Lower lobe of right lung (tissue), 2 donors: ENCODE measurements around the gene SPATA31D4. TPM values are rescaled to one million over a fixed set of nuclear protein-coding genes. Genes with fewer than 3 reads are reported as not detected.

ENCODE experiments used
- ATAC-seq, 2 donors: fragments of 200-7000 bp; cut with Tn5 transposase; one replicate each; pipeline ENCODE4 v1.9.1; 2020 to 2022; ENCODE audit warnings: mild to moderate bottlenecking in 2 of 2, moderate library complexity in 2 of 2
- DNase-seq: peaks from one replicate; pipeline ENCODE4 v3.0.0-alpha.2; 2020
- H3K27ac ChIP-seq: fragments of 200-600 bp; one replicate; pipeline ENCODE4 v1.8.0; 2022
- H3K27me3 ChIP-seq: fragments of 200-600 bp; one replicate; pipeline ENCODE4 v1.8.0; 2022; ENCODE audit warnings: low read depth
- H3K36me3 ChIP-seq: fragments of 200-600 bp; one replicate; pipeline ENCODE4 v1.8.0; 2022; ENCODE audit warnings: mild to moderate bottlenecking
- H3K4me1 ChIP-seq: fragments of 200-600 bp; one replicate; pipeline ENCODE4 v1.8.0; 2022
- H3K4me3 ChIP-seq: fragments of 200-600 bp; one replicate; pipeline ENCODE4 v1.8.0; 2022; ENCODE audit warnings: mild to moderate bottlenecking
- H3K9me3 ChIP-seq: fragments of 200-600 bp; one replicate; pipeline ENCODE4 v1.8.0; 2022
- intact Hi-C: fragments of 100-400 bp; cut with DNase I; formaldehyde crosslinking; loops from one replicate; pipeline ENCODE4 v1.11.0; 2022
- total RNA-seq: library from RNA; stranded (reverse); fragmentation: NEBNext Ultra II Directional; extraction: Animal tissue kit (Norgen Biotek cat#: 25700); gene quantifications from one replicate; pipeline ENCODE4 v1.2.1, GENCODE V29; 2021
- TF ChIP-seq, protein P1 (sequence below): fragments of 200-600 bp; IDR thresholded peaks from one replicate; pipeline ENCODE4 v1.8.0; 2022; ENCODE audit warnings: antibody characterized with exemption, mild to moderate bottlenecking
- donor health status: DM: no; HTN: yes; CAD: no; lungs with severe emphysema.

Gene SPATA31D4
- total RNA-seq, 1 donor from 2014 or later, result not detected

DNA sequence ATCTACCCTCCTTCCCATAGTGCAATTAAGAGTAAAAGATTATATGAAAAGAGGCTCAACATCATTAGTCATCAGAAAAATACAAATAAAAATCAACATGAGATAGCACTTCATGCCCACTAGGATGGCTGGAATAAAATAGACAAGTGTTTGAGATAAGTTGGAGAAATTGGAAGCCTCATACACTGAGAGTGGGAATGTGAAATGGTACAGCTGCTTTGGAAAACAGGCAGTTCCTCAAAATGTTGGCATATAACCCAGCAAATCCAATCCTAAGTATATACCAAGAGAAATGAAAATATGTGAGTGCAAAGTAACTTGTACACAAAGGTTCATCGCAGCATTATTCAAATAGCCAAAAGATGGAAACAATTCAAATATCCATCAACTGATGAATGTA lies 24.9 kb downstream of the SPATA31D4 start:
- ATAC-seq, result no peak
- Histone ChIP-seq H3K4me3 (no peak overlapping the region), H3K27ac (no peak overlapping the region), H3K27me3 (no peaks in the 10 kb centered on the region), H3K4me1 (no peaks in the 10 kb centered on the region), H3K36me3 (no peaks in the 10 kb centered on the region), H3K9me3 (peaks cover 15% of the 10 kb centered on the region)
- intact Hi-C loops, result no loop called here
- TF ChIP-seq, protein P1, sequence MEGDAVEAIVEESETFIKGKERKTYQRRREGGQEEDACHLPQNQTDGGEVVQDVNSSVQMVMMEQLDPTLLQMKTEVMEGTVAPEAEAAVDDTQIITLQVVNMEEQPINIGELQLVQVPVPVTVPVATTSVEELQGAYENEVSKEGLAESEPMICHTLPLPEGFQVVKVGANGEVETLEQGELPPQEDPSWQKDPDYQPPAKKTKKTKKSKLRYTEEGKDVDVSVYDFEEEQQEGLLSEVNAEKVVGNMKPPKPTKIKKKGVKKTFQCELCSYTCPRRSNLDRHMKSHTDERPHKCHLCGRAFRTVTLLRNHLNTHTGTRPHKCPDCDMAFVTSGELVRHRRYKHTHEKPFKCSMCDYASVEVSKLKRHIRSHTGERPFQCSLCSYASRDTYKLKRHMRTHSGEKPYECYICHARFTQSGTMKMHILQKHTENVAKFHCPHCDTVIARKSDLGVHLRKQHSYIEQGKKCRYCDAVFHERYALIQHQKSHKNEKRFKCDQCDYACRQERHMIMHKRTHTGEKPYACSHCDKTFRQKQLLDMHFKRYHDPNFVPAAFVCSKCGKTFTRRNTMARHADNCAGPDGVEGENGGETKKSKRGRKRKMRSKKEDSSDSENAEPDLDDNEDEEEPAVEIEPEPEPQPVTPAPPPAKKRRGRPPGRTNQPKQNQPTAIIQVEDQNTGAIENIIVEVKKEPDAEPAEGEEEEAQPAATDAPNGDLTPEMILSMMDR, result no peak
- no peak for DNase-seq

DNA sequence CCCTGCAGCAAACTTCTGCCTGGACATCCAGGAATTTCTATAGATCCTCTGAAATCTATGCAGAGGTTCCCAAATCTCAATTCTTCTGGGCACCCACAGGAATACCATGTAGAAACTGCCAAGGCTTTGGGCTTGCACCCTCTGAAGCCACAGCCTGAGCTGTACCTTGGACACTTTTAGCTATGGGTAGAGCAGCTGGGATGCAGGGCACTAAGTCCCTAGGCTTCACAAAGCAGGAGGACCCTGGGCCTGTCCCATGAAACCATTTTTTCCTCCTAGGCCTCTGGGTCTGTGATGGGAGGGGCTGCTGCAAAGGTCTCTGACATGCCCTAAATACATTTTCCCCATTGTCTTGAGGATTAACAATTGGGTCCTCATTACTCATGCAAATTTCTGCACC lies 27.4 kb downstream of the SPATA31D4 start:
- no peaks in the 10 kb centered on the region for H3K27me3 ChIP-seq
- no peaks in the 10 kb centered on the region for H3K36me3 ChIP-seq
- peaks cover 15% of the 10 kb centered on the region for H3K9me3 ChIP-seq
- no peak overlapping the region for H3K4me3 ChIP-seq
- H3K27ac ChIP-seq, result no peak overlapping the region
- intact Hi-C loops, result no loop called here
- DNase-seq (no peak), ATAC-seq (no peak)
- no peaks in the 10 kb centered on the region for H3K4me1 ChIP-seq
- TF ChIP-seq, protein P1, result no peak

DNA sequence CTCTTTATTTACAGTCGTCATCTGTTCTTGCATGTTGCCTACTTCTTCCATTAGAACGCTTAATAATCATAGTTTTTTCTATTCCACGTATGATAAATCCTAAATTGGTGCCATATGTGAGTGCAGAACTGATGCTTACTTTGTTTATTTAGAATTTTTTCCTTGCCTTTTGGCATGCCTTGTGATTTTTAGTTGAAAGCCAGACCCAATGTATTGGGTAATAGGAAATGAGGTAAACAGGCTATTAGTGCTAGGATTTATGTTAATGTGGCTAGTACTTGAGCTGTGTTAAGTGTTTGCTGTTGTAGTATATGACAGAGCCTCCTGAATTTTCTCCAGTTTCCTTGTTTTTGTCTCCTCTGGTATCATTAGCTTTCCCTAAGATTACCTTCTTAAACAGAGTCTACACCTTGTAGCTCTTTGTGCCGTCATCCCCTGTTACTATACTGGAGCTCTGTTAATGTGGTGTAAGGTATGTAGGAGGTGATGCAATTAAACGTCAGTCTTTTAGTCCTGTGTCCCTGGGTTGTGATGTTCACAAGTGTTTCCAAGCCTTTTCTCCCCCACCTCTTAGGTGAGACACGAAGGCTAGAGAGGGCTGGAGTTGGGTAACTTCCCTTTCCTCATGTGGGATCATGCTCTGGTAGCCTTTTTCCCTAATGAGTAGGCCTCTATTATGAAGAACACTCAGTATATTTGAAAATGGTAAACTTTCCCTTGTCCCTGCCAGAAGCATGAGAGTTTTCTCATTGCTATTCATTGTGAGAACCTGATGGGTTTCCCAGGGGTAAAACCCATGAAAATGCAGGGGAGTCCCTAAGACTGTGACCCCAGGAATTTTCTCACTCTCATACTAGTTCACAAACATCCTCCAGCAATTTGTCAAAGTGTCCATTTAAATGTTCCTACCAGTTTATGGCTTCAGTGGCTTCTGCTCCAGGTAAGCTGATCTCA lies 36.3 kb downstream of the SPATA31D4 start:
- ATAC-seq, result no peak

GRCh38 chr9:81968026-81968425 lies 39.8 kb downstream of the SPATA31D4 start:
- H3K4me1 ChIP-seq, result no peaks in the 10 kb centered on the region
- no peaks in the 10 kb centered on the region for H3K9me3 ChIP-seq
- intact Hi-C loops, result no loop called here
- no peak overlapping the region for H3K4me3 ChIP-seq
- H3K36me3 ChIP-seq, result no peaks in the 10 kb centered on the region
- DNase-seq (no peak), ATAC-seq (no peak)
- TF ChIP-seq, protein P1, result no peak
- no peak overlapping the region for H3K27ac ChIP-seq
- no peaks in the 10 kb centered on the region for H3K27me3 ChIP-seq

More for the DNA sequence above, 36.3 kb downstream of the SPATA31D4 start:
- Histone ChIP-seq H3K9me3 (no peaks in the 10 kb centered on the region), H3K27me3 (no peaks in the 10 kb centered on the region), H3K4me3 (no peak overlapping the region), H3K36me3 (no peaks in the 10 kb centered on the region), H3K27ac (no peak overlapping the region), H3K4me1 (no peaks in the 10 kb centered on the region)
- TF ChIP-seq, protein P1, result no peak
- intact Hi-C loops, result no loop called here
- DNase-seq, result no peak

DNA sequence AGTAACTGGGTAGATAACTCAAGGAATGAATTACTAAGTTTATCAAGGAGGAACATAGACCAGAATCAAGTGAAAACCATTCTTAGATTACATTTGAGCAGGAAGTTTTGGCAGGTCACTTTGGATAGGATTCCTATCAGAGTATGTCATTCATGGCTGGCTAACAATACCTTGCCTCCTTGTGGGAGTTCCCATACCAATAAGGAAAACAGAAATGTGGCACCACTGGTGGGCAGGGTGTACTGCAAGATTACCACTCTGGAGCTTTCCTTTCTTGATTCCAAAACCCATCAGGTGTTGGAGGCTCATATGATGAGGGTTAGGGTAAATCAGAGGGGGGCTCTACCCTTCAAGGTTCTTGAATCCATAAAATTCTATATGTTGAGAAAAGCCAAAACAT lies 41.7 kb downstream of the SPATA31D4 start:
- H3K27ac ChIP-seq, result no peak overlapping the region
- H3K4me1 ChIP-seq, result no peaks in the 10 kb centered on the region
- TF ChIP-seq, protein P1, result no peak
- no peaks in the 10 kb centered on the region for H3K36me3 ChIP-seq
- peaks cover 4% of the 10 kb centered on the region for H3K9me3 ChIP-seq
- H3K4me3 ChIP-seq, result no peak overlapping the region
- DNase-seq (no peak), ATAC-seq (no peak)
- H3K27me3 ChIP-seq, result no peaks in the 10 kb centered on the region
- intact Hi-C loops, result no loop called here
